NT2/D1 (cell line): ENCODE measurements around the gene FAM120C.

Experiments
- DNase-seq: peaks from one replicate; pipeline ENCODE4 v3.0.0-alpha.2; 2011; ENCODE audit warnings: low read depth, low spot score
- H3K27me3 ChIP-seq: 2 replicates; pipeline ENCODE4 v1.6.0; 2011; ENCODE audit warnings: mild to moderate bottlenecking; ENCODE audit not compliant: insufficient read length, insufficient read depth
- H3K36me3 ChIP-seq: 2 replicates; pipeline ENCODE4 v1.6.1; 2011; ENCODE audit warnings: mild to moderate bottlenecking, low read length, mixed read lengths; ENCODE audit not compliant: insufficient read depth, insufficient read length
- H3K4me1 ChIP-seq: 2 replicates; pipeline ENCODE4 v1.5.1; 2011; ENCODE audit not compliant: insufficient read depth, insufficient read length
- H3K4me3 ChIP-seq: 2 replicates; pipeline ENCODE4 v1.5.1; 2011; ENCODE audit warnings: low read depth; ENCODE audit not compliant: insufficient read length
- H3K9ac ChIP-seq: 2 replicates; pipeline ENCODE4 v1.6.0; 2011; ENCODE audit warnings: low read depth; ENCODE audit not compliant: insufficient read length
- H3K9me3 ChIP-seq: 2 replicates; pipeline ENCODE4 v1.5.1; 2011; ENCODE audit warnings: mild to moderate bottlenecking, low read length; ENCODE audit not compliant: insufficient read depth
- SUZ12 ChIP-seq: IDR thresholded peaks from 2 replicates; pipeline ENCODE4 v1.6.1; 2011; ENCODE audit not compliant: insufficient read length, insufficient read depth; ENCODE audit errors: extremely low read depth
- YY1 ChIP-seq: IDR thresholded peaks from 2 replicates; pipeline ENCODE4 v1.6.1; 2011; ENCODE audit not compliant: insufficient read length, insufficient read depth
- ZNF274 ChIP-seq: IDR thresholded peaks from 2 replicates; pipeline ENCODE4 v1.6.1; 2011; ENCODE audit warnings: mild to moderate bottlenecking, low read depth, low read length

FAM120C gene, protein sequence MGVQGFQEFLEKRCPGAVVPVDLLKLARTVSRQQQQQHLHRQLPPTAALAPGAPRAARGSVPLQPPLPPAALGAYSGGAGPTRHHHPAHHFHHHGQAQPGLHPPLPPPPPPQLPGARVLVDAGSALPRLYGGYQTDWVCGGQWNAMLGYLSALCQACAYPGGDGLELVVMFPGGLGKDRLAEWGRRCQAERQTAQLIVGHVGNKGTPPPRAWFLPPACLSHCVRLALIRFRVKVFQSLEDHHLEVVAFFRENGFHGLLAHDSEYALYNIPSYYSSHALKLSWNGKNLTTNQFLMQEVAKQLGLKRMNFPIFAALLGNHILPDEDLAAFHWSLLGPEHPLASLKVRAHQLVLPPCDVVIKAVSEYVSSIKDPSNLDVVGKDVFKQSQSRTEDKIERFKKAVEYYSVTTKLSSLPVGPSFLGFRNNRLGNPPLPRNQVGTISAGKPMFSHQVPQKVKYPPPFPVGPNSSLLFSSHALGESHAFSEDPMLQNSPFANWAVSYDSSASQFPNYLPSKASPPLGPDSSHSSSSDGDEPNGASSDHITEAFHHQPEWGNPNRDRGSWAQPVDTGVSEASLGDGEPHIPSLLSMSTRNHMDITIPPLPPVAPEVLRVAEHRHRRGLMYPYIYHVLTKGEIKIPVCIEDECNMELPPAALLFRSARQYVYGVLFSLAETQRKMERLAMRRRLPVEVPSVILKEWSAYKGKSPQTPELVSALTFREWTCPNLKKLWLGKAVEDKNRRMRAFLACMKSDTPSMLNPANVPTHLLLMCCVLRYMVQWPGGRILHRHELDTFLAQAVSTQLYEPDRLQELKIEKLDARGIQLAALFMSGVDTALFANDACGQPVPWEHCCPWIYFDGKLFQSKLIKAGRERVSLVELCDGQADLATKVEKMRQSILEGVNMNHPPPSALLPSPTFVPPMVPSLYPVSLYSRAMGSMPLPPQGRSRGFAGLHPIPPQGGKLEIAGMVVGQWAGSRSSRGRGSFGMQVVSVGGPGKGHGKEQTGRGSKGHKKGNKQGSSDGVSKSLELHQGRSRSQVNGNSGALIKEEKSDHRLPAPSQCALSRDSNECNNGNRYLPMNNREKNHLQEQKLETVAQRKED

GRCh38 chrX:54182864-54183613 lies at the start of gene FAM120C:
Gene FAM120C (minus strand): TSS chrX:54183254. CDS start chrX:54183198, 56 bp downstream.
- Histone ChIP-seq H3K4me1 (peaks cover 8% of the 10 kb centered on the region), H3K9ac (peak within 1 kb of the TSS; percentile 98), H3K4me3 (peak within 1 kb of the TSS; percentile 89), H3K9me3 (no peaks in the 10 kb centered on the region), H3K36me3 (peaks cover 16% of the 10 kb centered on the region), H3K27me3 (no peaks in the 10 kb centered on the region)
- TF ChIP-seq ZNF274: no peak
- no peak for TF ChIP-seq SUZ12
- TF ChIP-seq YY1: no peak
- DNase-seq: peak; percentile 61

DNA sequence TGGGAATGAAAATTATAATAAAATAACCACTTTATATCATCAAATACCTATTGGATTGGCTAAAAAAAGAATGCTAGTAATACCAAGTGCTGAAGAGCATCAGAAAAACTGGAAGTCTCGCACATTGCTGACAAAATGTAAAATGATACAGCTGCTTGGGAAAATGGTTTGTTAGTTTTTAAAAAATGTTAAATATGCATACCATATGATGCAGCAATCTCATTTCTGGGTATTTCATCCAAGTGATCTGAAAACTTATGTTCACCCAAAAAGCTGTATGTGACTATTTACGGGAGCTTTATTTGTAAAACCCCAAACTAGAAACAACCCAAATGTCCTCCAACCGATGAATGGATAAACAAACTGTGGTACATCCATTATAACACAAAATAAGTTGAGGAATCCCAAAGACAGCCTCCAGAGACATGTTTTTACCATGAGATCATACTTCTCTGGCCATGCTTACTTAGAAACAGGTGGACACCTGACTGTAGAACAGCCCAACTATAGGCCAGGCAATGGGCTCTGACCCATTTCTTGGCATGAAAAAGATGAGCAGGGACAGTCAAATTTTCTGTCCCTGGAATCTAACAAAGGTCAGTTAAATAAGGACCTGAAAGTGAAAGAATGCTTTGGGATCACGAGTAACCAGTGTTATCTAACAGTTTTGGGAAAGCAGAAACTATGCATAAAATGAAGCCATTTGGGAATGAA lies 47.5 kb upstream of the FAM120C start:
- no peaks in the 10 kb centered on the region for H3K9me3 ChIP-seq
- no peak for TF ChIP-seq SUZ12
- no peak for TF ChIP-seq YY1
- TF ChIP-seq ZNF274: no peak
- no peak for DNase-seq
- H3K36me3 ChIP-seq: no peaks in the 10 kb centered on the region
- no peaks in the 10 kb centered on the region for H3K4me1 ChIP-seq
- H3K4me3 ChIP-seq: no peak overlapping the region
- no peaks in the 10 kb centered on the region for H3K27me3 ChIP-seq
- no peak overlapping the region for H3K9ac ChIP-seq

DNA sequence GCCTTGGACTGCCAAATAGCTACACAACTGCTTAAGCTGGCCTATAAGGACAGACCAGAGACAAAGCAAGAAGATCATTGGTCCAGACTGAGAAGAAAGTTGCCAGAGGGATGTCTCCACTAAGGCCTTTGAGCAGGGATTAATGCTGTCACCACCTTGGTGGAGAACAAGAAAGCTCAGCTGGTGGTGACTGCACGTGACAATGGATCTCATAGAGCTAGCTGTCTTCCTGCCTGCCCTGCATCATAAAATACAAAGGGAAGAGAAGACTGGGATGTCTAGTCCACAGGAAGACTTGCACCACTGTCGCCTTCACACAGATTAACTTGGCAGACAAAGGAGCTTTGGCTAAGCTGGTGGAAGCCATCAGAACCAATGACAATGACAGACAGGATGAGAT lies 40.5 kb upstream of the FAM120C start:
- H3K4me1 ChIP-seq: no peaks in the 10 kb centered on the region
- no peak overlapping the region for H3K9ac ChIP-seq
- peak; percentile 39 for DNase-seq
- peaks cover 2% of the 10 kb centered on the region for H3K36me3 ChIP-seq
- no peak for TF ChIP-seq YY1
- TF ChIP-seq SUZ12: no peak
- no peak for TF ChIP-seq ZNF274
- H3K4me3 ChIP-seq: no peak overlapping the region
- no peaks in the 10 kb centered on the region for H3K9me3 ChIP-seq
- no peaks in the 10 kb centered on the region for H3K27me3 ChIP-seq

GRCh38 chrX:54213603-54214002 lies 30.5 kb upstream of the FAM120C start:
- no peak overlapping the region for H3K9ac ChIP-seq
- no peaks in the 10 kb centered on the region; the same call in 1 of the 2 replicates for H3K9me3 ChIP-seq
- DNase-seq: no peak
- TF ChIP-seq YY1 (no peak), ZNF274 (no peak), SUZ12 (no peak)
- no peak overlapping the region for H3K4me3 ChIP-seq
- no peaks in the 10 kb centered on the region for H3K4me1 ChIP-seq
- no peaks in the 10 kb centered on the region for H3K27me3 ChIP-seq
- no peaks in the 10 kb centered on the region for H3K36me3 ChIP-seq

DNA sequence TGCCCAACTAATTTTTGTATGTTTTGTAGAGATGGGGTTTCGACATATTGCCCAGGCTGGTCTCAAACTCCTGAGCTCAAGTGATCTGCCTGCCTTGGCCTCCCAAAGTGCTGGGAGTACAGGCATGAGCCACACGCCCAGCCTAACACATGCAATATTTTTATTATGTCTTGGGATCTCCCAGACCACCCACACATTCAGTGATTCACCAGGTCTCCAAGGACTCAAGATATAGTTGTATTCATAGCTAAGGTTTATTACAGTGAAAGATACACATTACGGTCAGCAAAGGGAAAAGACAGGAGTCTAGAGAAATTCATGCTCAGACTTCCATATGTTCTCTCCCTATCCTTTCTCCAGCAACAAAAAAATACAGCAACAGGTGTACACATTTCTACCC lies 25.5 kb upstream of the FAM120C start:
- Histone ChIP-seq H3K27me3 (no peaks in the 10 kb centered on the region), H3K9ac (no peak overlapping the region), H3K9me3 (no peaks in the 10 kb centered on the region), H3K4me1 (no peaks in the 10 kb centered on the region), H3K4me3 (no peak overlapping the region), H3K36me3 (no peaks in the 10 kb centered on the region)
- TF ChIP-seq SUZ12 (no peak), ZNF274 (no peak), YY1 (no peak)
- DNase-seq: no peak

GRCh38 chrX:54198262-54198661 lies 15.2 kb upstream of the FAM120C start:
- H3K36me3 ChIP-seq: peaks cover 4% of the 10 kb centered on the region
- no peaks in the 10 kb centered on the region for H3K9me3 ChIP-seq
- no peak for DNase-seq
- H3K4me3 ChIP-seq: no peak overlapping the region
- TF ChIP-seq SUZ12: no peak
- no peak for TF ChIP-seq YY1
- TF ChIP-seq ZNF274: no peak
- H3K27me3 ChIP-seq: no peaks in the 10 kb centered on the region
- no peaks in the 10 kb centered on the region for H3K4me1 ChIP-seq
- H3K9ac ChIP-seq: no peak overlapping the region
